Measurements from ENCODE around the gene MAP3K2.

MAP3K2 gene

DNA sequence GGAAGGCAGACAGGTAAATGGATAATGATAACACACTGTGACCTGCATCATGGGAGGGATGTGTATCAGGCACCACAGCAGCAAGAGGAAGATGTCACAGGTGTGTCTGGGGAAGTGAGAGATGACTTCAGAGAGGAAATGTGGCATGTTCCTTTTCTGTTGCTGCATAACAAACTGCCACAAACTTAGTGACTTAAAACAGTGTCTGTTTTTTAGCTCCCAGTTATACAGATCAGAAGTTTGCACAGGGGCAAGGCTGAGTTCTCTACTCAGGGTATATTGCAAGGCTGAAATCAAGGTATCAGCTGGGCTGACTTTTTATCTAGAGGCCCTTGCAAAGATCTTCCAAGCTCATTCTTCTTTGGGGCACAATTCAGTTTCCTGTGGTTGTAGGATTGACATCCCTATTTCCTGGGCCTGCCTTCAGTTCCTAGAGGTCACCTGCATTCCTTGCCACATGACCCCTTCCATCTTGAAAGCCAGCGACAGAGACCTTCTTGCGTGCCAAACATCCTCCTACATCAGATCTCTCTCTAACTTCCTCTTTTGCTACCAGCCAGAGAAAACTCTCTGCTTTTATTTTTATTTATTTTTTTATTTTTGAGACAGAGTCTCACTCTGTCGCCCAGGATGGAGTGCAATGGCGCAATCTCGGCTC, 2.1 kb upstream of the MAP3K2 start:
- TF ChIP-seq, protein P1, sequence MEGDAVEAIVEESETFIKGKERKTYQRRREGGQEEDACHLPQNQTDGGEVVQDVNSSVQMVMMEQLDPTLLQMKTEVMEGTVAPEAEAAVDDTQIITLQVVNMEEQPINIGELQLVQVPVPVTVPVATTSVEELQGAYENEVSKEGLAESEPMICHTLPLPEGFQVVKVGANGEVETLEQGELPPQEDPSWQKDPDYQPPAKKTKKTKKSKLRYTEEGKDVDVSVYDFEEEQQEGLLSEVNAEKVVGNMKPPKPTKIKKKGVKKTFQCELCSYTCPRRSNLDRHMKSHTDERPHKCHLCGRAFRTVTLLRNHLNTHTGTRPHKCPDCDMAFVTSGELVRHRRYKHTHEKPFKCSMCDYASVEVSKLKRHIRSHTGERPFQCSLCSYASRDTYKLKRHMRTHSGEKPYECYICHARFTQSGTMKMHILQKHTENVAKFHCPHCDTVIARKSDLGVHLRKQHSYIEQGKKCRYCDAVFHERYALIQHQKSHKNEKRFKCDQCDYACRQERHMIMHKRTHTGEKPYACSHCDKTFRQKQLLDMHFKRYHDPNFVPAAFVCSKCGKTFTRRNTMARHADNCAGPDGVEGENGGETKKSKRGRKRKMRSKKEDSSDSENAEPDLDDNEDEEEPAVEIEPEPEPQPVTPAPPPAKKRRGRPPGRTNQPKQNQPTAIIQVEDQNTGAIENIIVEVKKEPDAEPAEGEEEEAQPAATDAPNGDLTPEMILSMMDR (IDR thresholded peaks at IDR 0.05; ENCODE audit: low read depth, low read length, missing control alignments), result no peak
- in situ Hi-C loops (cut with HindIII; ENCODE audit: low sequenced_read_pairs), result no loop called here
- no peak overlapping the region for H3K4me3 ChIP-seq (ENCODE audit: low read depth, low read length)
- DNase-seq (ENCODE audit: low read depth), result no peak

DNA sequence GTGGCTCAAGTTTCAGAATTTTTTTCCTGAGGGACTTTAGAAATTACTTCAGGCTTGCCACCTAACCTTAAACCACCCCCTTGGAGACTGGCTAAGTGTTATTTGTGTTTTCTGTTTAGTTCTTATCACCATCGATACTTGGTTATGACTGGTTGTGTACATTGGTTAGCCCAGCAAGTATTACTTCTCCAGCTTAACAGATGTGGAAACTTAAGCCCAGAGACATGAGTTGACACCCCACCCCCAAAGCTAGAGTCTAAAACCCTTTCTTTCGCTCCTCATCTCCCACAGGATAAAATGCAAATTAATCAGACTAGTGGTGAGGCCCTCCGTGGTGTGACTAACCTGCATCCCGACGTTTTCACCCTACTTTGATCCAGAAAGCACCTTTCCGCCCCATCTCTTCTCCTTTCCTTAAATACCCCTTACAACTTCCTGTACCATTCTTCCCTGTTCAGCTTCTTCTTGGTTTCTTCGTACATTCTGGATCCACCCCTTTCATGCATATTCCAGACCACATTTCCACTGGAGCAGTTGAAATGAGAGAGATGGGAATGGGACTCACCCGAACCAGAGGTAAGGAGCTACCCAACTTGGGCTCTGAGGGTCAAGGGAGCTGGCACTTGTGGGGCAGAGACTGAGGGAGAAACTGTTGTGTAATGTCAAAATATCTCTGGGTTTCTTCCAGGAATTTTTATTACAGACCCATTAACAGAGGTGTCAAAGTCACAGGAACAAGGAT, 819 bp upstream of the MAP3K2 start:
- in situ Hi-C loops (cut with HindIII; ENCODE audit: low sequenced_read_pairs), result no loop called here
- peak overlapping the region; percentile 48 for H3K4me3 ChIP-seq (ENCODE audit: low read depth, low read length)
- DNase-seq (ENCODE audit: low read depth), result no peak
- TF ChIP-seq, protein P1 (IDR thresholded peaks at IDR 0.05; ENCODE audit: low read depth, low read length, missing control alignments), result no peak

DNA sequence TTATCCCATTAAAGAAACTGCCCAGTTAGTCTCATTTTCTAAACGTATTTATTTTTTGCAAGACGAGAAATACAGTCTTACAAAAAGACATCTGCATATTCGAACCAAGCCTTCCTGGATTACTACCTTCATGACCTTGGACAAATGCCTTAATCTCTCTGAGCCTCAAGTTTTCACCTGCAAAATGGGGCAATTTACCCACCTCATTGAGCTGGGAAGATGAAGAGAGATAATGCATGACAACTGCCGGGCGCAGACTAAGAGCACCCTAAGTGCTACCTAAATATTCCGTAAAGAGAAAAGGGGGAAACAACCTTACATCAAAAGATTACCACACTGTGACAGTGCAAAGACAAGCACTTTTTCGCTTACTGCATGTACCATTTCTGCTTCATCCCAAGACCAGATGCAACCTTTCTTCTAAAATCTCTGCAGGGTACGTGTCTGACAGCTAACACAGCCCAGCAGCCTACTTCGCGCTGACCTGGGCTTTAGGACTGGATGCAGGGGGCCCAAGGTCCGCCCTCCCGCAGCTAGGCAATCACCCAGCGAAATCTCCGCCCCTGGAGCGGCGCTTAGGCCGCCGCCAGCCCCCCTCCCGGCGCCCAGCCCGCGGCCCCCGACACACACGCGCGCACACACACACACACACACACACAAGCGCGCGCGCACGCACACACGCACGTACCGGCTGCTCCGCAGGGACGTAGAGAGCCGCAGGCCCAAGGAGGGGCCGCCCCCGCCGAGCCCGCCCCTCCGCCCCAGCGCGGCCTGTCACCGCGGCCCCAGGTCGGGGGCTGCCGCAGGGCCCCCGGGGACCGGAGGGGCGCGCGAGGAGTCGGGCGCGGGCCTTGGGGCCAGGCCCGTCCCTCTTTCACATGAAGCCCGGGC, 766 bp downstream of the MAP3K2 start:
- DNase-seq (ENCODE audit: low read depth), result peak; percentile 62
- TF ChIP-seq, protein P1 (IDR thresholded peaks at IDR 0.05; ENCODE audit: low read depth, low read length, missing control alignments), result no peak
- in situ Hi-C loops (cut with HindIII; ENCODE audit: low sequenced_read_pairs), result no loop called here
- H3K4me3 ChIP-seq (ENCODE audit: low read depth, low read length), result peak overlapping the region; percentile 79

DNA sequence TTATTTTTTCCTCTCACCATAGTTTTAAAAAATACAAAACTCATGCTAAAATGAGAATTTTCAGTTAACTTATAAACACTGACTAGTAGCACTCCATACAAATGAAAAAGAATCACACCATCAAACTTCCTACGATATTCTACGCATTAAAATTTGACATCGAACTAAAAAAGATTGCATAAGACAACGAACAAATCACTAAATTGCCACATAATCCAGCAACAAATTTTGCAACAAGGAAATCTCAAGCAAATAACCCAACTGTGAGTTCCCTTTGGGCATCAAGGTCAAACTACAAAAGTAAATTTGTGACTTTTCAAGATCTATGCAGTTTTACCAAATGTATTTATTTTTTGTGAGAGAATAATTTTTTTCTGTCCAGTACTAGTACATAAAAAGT, 1.5 kb downstream of the MAP3K2 start:
- TF ChIP-seq, protein P1 (IDR thresholded peaks at IDR 0.05; ENCODE audit: low read depth, low read length, missing control alignments), result no peak
- H3K4me3 ChIP-seq (ENCODE audit: low read depth, low read length), result peak overlapping the region; percentile 79
- in situ Hi-C loops (cut with HindIII; ENCODE audit: low sequenced_read_pairs), result no loop called here
- no peak for DNase-seq (ENCODE audit: low read depth)

DNA sequence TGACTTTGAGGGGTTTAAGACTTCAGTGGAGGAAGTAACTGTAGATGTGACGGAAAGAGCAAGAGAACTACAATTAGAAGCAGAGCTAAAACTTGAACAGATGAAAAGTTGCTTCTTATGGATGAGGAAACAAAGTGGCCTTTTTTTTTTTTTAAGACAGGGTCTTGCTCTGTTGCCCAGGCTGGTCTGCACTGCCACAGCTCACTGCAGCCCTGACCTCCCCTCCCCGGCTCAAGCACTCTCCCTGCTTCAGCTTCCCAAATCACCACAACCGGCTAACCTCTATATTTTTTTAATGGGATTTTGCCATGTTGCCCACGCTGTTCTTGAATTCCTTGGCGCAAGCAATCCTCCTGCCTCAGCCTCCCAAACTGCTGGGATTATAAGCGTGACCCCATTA, 3.2 kb downstream of the MAP3K2 start:
- no peak overlapping the region for H3K4me3 ChIP-seq (ENCODE audit: low read depth, low read length)
- TF ChIP-seq, protein P1 (IDR thresholded peaks at IDR 0.05; ENCODE audit: low read depth, low read length, missing control alignments), result no peak
- no peak for DNase-seq (ENCODE audit: low read depth)
- in situ Hi-C loops (cut with HindIII; ENCODE audit: low sequenced_read_pairs), result no loop called here

DNA sequence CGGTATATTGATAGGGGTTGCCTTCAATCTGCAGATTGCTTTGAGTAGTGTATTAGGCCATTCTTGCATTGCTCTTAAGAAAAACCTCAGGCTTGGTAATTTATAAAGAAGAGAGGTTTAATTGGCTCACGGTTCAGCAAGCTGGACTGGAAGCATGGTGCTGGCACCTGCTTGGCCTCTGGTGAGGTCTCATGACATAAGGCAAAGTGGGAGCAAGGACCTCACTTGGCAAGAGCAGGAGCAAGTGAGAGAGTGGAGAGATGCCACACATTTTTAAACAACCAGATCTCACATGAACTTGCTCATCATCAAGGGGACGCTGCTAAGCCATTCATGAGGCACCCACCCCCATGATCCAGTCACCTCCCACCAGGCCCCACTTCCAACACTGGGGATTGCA, 4.9 kb downstream of the MAP3K2 start:
- TF ChIP-seq, protein P1 (IDR thresholded peaks at IDR 0.05; ENCODE audit: low read depth, low read length, missing control alignments), result no peak
- no peak overlapping the region for H3K4me3 ChIP-seq (ENCODE audit: low read depth, low read length)
- DNase-seq (ENCODE audit: low read depth), result no peak
- in situ Hi-C loops (cut with HindIII; ENCODE audit: low sequenced_read_pairs), result no loop called here

All from astrocyte of the cerebellum (primary cell).